ENCODE data around the gene MRTFB.

DNA sequence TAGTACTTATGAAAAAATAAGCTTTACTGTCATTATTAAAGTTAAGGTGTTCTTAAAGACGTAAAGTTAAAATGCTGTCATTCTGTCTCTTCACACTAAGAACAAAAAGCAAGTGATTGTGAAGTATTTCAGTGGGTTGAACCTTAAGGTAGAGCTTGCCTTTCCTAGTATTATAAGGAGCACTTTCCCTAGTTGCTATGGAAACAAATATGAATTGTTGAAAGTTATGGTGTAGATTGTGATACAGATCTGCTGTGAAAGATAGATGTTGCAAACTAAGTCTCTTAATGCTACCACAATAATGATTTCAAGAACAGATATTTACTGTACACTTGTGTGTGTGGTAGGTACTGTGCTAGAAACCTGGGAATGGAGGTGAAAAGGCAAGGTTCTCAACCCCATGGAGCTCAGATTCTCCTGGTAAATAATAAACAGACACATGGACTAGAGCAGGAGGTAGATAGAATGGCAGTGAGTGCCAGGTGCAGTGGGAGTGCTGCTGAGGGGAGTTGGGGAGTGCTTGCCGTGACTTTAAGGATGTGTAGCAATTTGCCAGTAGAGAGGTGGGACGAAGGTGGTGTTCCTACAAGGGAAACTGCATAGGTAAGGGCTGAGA lies 34.7 kb downstream of the MRTFB start:
- TF ChIP-seq, protein P1, sequence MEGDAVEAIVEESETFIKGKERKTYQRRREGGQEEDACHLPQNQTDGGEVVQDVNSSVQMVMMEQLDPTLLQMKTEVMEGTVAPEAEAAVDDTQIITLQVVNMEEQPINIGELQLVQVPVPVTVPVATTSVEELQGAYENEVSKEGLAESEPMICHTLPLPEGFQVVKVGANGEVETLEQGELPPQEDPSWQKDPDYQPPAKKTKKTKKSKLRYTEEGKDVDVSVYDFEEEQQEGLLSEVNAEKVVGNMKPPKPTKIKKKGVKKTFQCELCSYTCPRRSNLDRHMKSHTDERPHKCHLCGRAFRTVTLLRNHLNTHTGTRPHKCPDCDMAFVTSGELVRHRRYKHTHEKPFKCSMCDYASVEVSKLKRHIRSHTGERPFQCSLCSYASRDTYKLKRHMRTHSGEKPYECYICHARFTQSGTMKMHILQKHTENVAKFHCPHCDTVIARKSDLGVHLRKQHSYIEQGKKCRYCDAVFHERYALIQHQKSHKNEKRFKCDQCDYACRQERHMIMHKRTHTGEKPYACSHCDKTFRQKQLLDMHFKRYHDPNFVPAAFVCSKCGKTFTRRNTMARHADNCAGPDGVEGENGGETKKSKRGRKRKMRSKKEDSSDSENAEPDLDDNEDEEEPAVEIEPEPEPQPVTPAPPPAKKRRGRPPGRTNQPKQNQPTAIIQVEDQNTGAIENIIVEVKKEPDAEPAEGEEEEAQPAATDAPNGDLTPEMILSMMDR (IDR thresholded peaks at IDR 0.05; ENCODE audit: low read depth, low read length) = no peak
- TF ChIP-seq EZH2phosphoT487 (IDR thresholded peaks at IDR 0.05; ENCODE audit: low read depth) = no peak
